ENCODE results near the gene CCDC190.
"Not testable (repeated sequence)": the region's sequence is repeated elsewhere in the genome, so short reads cannot be mapped to it uniquely, and the experiment has no call there.

The CCDC190 gene

GRCh38 chr1:162877412-162877811, 16.4 kb upstream of the CCDC190 start:
- 0 out of 2 replicates have a peak, but pooled peaks cover 3% of the 10 kb centered on the region for H3K9me3 ChIP-seq (ENCODE audit: insufficient read depth, low read length)
- TF ChIP-seq SUZ12 (IDR thresholded peaks at IDR 0.05; ENCODE audit: extremely low read depth, insufficient read depth, insufficient read length) (no peak), ZNF274 (IDR thresholded peaks at IDR 0.05; ENCODE audit: low read depth, low read length) (no peak), YY1 (IDR thresholded peaks at IDR 0.05; ENCODE audit: insufficient read depth, insufficient read length) (no peak)
- H3K4me3 ChIP-seq (ENCODE audit: insufficient read length, low read depth): no peak overlapping the region
- no peak for DNase-seq (ENCODE audit: low read depth, low spot score)
- H3K27me3 ChIP-seq (ENCODE audit: insufficient read depth, insufficient read length): no peaks in the 10 kb centered on the region
- H3K4me1 ChIP-seq (ENCODE audit: insufficient read depth, insufficient read length): no peaks in the 10 kb centered on the region
- no peaks in the 10 kb centered on the region for H3K36me3 ChIP-seq (ENCODE audit: insufficient read depth, insufficient read length, low read length)
- H3K9ac ChIP-seq (ENCODE audit: insufficient read length, low read depth): no peak overlapping the region

DNA sequence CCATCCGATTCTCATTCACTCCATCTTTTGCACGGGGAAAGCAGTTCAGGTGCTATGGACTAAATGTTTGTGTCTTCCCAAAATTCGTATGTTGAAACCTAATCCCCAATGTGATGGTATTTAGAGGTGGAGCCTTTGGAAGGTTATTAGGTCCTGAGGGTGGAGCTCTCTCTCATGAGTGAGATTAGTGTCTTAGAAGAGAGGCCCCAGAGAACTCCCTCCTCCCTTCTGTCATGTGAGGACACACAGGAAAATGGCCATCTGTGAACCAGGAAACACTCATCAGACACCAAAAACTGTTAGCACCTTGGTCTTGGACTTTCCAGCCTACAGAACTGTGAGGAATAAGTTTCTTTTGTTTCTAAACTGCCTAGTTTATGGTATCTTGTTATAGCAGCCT, 15.8 kb upstream of the CCDC190 start:
- no peak for DNase-seq (ENCODE audit: low read depth, low spot score)
- Histone ChIP-seq H3K4me3 (ENCODE audit: insufficient read length, low read depth) (no peak overlapping the region), H3K9me3 (ENCODE audit: insufficient read depth, low read length) (0 out of 2 replicates have a peak, but pooled peaks cover 9% of the 10 kb centered on the region), H3K36me3 (ENCODE audit: insufficient read depth, insufficient read length, low read length) (no peaks in the 10 kb centered on the region), H3K4me1 (ENCODE audit: insufficient read depth, insufficient read length) (no peaks in the 10 kb centered on the region), H3K27me3 (ENCODE audit: insufficient read depth, insufficient read length) (no peaks in the 10 kb centered on the region), H3K9ac (ENCODE audit: insufficient read length, low read depth) (no peak overlapping the region)
- TF ChIP-seq SUZ12 (IDR thresholded peaks at IDR 0.05; ENCODE audit: extremely low read depth, insufficient read depth, insufficient read length): no peak
- no peak for TF ChIP-seq YY1 (IDR thresholded peaks at IDR 0.05; ENCODE audit: insufficient read depth, insufficient read length)
- no peak for TF ChIP-seq ZNF274 (IDR thresholded peaks at IDR 0.05; ENCODE audit: low read depth, low read length)

GRCh38 chr1:162873671-162874666, 13.0 kb upstream of the CCDC190 start:
- no peaks in the 10 kb centered on the region for H3K27me3 ChIP-seq (ENCODE audit: insufficient read depth, insufficient read length)
- H3K36me3 ChIP-seq (ENCODE audit: insufficient read depth, insufficient read length, low read length): no peaks in the 10 kb centered on the region
- H3K9ac ChIP-seq (ENCODE audit: insufficient read length, low read depth): no peak overlapping the region
- no peak for DNase-seq (ENCODE audit: low read depth, low spot score)
- TF ChIP-seq ZNF274 (IDR thresholded peaks at IDR 0.05; ENCODE audit: low read depth, low read length): no peak
- 0 out of 2 replicates have a peak, but pooled peaks cover 13% of the 10 kb centered on the region for H3K9me3 ChIP-seq (ENCODE audit: insufficient read depth, low read length)
- no peak overlapping the region for H3K4me3 ChIP-seq (ENCODE audit: insufficient read length, low read depth)
- no peaks in the 10 kb centered on the region for H3K4me1 ChIP-seq (ENCODE audit: insufficient read depth, insufficient read length)

- H3K9ac ChIP-seq (ENCODE audit: insufficient read length, low read depth): no peak overlapping the region
- H3K4me1 ChIP-seq (ENCODE audit: insufficient read depth, insufficient read length): no peaks in the 10 kb centered on the region
- TF ChIP-seq YY1 (IDR thresholded peaks at IDR 0.05; ENCODE audit: insufficient read depth, insufficient read length) (no peak), ZNF274 (IDR thresholded peaks at IDR 0.05; ENCODE audit: low read depth, low read length) (no peak)
- no peak for DNase-seq (ENCODE audit: low read depth, low spot score)
- H3K36me3 ChIP-seq (ENCODE audit: insufficient read depth, insufficient read length, low read length): no peaks in the 10 kb centered on the region
- H3K9me3 ChIP-seq (ENCODE audit: insufficient read depth, low read length): 0 out of 2 replicates have a peak, but pooled peaks cover 13% of the 10 kb centered on the region
- no peaks in the 10 kb centered on the region for H3K27me3 ChIP-seq (ENCODE audit: insufficient read depth, insufficient read length)
- no peak overlapping the region for H3K4me3 ChIP-seq (ENCODE audit: insufficient read length, low read depth)
Observed at GRCh38 chr1:162872981-162873380, 12.0 kb upstream of the CCDC190 start.

GRCh38 chr1:162871417-162871816, 10.4 kb upstream of the CCDC190 start:
- H3K4me3 ChIP-seq (ENCODE audit: insufficient read length, low read depth); H3K27me3 ChIP-seq (ENCODE audit: insufficient read depth, insufficient read length); DNase-seq (ENCODE audit: low read depth, low spot score); H3K4me1 ChIP-seq (ENCODE audit: insufficient read depth, insufficient read length); H3K9ac ChIP-seq (ENCODE audit: insufficient read length, low read depth); H3K36me3 ChIP-seq (ENCODE audit: insufficient read depth, insufficient read length, low read length): not testable (repeated sequence)
- 0 out of 2 replicates have a peak, but pooled peaks cover 13% of the 10 kb centered on the region for H3K9me3 ChIP-seq (ENCODE audit: insufficient read depth, low read length)

GRCh38 chr1:162868972-162869371, 8.0 kb upstream of the CCDC190 start:
- H3K9ac ChIP-seq (ENCODE audit: insufficient read length, low read depth): no peak overlapping the region
- DNase-seq (ENCODE audit: low read depth, low spot score): no peak
- H3K27me3 ChIP-seq (ENCODE audit: insufficient read depth, insufficient read length): no peaks in the 10 kb centered on the region
- no peaks in the 10 kb centered on the region for H3K4me1 ChIP-seq (ENCODE audit: insufficient read depth, insufficient read length)
- TF ChIP-seq YY1 (IDR thresholded peaks at IDR 0.05; ENCODE audit: insufficient read depth, insufficient read length) (no peak), SUZ12 (IDR thresholded peaks at IDR 0.05; ENCODE audit: extremely low read depth, insufficient read depth, insufficient read length) (no peak), ZNF274 (IDR thresholded peaks at IDR 0.05; ENCODE audit: low read depth, low read length) (no peak)
- no peaks in the 10 kb centered on the region for H3K36me3 ChIP-seq (ENCODE audit: insufficient read depth, insufficient read length, low read length)
- no peak overlapping the region for H3K4me3 ChIP-seq (ENCODE audit: insufficient read length, low read depth)
- H3K9me3 ChIP-seq (ENCODE audit: insufficient read depth, low read length): 0 out of 2 replicates have a peak, but pooled peaks cover 13% of the 10 kb centered on the region

- Histone ChIP-seq H3K4me1 (ENCODE audit: insufficient read depth, insufficient read length) (no peaks in the 10 kb centered on the region), H3K9ac (ENCODE audit: insufficient read length, low read depth) (no peak overlapping the region), H3K4me3 (ENCODE audit: insufficient read length, low read depth) (no peak overlapping the region), H3K27me3 (ENCODE audit: insufficient read depth, insufficient read length) (no peaks in the 10 kb centered on the region), H3K36me3 (ENCODE audit: insufficient read depth, insufficient read length, low read length) (no peaks in the 10 kb centered on the region), H3K9me3 (ENCODE audit: insufficient read depth, low read length) (no peaks in the 10 kb centered on the region)
- DNase-seq (ENCODE audit: low read depth, low spot score): no peak
- TF ChIP-seq SUZ12 (IDR thresholded peaks at IDR 0.05; ENCODE audit: extremely low read depth, insufficient read depth, insufficient read length) (no peak), YY1 (IDR thresholded peaks at IDR 0.05; ENCODE audit: insufficient read depth, insufficient read length) (no peak), ZNF274 (IDR thresholded peaks at IDR 0.05; ENCODE audit: low read depth, low read length) (no peak)
Observed at GRCh38 chr1:162861625-162862024, 650 bp upstream of the CCDC190 start.
